Cerebellar nuclear complex (tissue), 1 donor: ENCODE data around the gene RIC1.
"Not testable (repeated sequence)": the region's sequence is repeated elsewhere in the genome, so short reads cannot be mapped to it uniquely, and the experiment has no call there.

Experiments
- DNase-seq, 2 experiments: peaks; one replicate each; lab custom pipeline; 2025; lab: John Stamatoyannopoulos, UW

RIC1 gene

GRCh38 chr9:5671711-5672353, 42.9 kb downstream of the RIC1 start:
- DNase-seq = no peak

DNA sequence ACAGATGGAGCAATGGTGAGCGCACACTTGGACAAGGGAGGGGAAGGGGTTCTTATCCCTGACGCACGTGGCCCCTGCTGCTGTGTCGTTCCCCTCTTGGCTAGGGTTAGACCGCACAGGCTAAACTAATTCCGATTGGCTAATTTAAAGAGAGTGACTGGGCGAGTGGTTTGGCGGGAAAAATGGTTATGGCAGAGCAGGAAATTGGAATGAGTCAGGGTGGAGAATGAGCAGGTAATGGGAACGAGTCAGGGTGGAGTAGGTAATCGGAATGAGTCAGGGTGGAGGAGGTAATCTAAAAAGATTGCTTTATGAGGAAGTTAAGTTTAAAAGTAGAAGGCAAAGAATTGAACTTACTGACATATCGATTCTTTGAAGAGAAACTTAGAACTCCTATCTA, 46.1 kb downstream of the RIC1 start:
- DNase-seq = not testable (repeated sequence)

DNA sequence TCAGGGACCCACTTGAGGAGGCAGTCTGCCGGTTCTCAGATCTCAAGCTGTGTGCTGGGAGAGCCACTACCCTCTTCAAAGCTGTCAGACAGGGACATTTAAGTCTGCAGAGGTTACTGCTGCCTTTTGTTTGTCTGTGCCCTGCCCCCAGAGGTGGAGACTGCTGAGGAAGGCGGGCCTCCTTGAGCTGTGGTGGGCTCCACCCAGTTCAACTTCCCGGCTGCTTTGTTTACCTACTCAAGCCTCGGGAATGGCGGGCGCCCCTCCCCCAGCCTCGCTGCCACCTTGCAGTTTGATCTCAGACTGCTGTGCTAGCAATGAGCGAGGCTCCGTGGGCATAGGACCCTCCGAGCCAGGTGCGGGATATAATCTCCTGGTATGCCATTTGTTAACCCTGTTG, 54.7 kb downstream of the RIC1 start:
- DNase-seq = not testable (repeated sequence)

DNA sequence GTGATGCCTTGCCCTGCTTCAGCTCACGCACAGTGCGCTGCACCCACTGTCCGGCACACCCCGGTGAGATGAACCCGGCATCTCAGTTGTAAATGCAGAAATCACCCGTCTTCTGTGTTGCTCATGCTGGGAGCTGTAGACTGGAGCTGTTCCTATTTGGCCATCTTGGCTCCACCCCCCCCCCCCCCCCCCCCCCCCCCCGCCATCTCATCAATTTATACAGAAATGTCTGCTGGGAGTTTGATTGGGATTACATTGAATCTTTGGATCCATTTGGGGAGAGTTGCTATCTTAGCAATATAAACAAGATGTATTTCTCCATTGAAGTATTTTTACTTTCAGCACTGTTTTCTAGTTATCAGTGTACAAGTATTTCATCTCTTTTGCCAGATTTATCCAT, 55.2 kb downstream of the RIC1 start:
- no peak for DNase-seq

DNA sequence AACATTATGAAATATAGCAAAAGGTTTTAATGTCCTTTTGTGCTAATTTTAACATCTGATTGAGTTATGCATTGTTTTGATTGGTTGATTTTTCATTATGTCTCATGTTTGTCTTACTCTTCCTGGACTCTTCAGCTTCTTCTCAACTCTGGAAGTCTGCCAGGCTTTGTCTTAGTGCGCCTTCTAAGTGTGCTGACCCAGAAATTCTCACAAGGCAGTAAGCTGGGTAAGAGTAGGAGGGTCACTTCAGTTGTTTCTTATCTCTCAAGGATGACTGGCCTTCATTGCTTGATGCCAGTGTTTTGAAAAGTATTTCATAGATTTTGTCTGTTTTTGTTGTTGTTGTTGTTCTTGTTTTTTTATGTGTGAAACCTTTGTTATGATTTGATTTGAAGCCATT, 59.2 kb downstream of the RIC1 start:
- DNase-seq = no peak

- DNase-seq = no peak
Observed at GRCh38 chr9:5690278-5690677, 61.4 kb downstream of the RIC1 start.

DNA sequence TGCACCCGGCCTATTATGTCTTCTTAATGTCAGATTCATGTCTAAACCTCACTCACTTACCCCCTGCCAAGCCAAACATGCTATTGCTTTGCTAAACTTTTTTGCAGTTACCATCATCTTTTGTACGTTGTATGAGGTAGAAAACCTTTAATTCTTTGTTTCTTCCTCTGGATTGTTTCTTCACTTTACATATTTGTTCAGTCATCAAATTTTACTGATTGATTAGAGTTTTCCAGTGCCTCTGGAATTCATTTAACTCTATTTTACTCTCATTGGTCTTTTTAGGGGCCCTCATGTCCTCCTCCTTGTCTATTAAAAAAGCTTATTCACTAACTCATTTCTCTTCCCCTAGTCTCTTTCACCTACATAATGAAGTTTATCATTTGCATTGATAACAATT, 67.0 kb downstream of the RIC1 start:
- no peak for DNase-seq

- DNase-seq = no peak
Observed at GRCh38 chr9:5696884-5697283, 68.0 kb downstream of the RIC1 start.

DNA sequence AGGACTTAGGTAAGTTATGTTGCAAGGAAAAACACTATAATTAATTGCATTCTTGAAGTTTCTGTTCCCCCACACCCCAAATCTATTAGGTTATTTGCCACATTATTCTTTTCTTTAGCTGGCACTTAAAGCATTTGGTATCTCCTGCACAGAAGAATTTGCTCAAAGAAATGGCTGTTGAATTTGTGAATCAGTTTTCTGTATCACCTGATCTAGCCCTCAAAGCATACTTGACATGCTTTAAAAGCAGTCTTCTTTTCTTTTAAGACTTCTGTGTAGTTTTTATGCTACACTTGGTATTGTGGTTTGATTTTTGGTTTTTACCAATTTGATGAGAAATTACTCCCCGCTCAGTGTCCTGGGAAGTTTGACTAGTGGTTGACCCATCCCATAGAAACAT, 69.1 kb downstream of the RIC1 start:
- DNase-seq = no peak

DNA sequence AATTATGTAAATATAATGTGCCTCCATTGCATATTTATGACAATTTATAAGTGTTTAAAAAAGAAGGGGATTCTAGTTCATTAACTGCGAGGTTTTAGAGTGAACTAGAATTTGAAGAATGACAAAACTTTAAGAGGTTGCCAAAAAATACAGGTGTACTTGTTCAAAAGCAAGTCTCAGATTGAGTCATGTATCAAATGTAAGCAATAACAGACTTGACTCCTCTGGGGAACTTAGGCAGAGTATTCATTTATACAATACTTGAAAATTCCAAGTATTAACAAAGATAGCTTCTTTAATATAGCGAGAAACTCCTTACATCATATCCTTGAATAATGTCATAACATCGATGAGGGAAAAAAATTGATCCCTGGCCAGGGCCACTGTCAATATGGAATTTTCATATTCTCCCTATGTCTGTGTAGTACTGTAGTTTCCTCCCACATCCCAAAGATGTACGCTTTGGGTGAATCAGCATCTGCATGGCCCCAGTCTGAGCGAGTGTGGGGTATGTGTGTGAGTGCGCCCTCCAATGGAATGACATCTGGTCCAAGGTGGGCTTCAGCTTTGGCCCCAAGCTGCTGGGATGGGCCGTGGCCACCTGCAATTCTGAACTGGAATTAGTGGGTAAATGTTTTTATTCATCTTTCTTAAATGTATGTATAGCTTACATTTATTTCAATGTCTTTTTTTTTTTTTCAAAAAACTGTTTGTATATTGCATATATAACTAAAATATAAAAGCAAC, 70.1 kb downstream of the RIC1 start:
- no peak for DNase-seq

DNA sequence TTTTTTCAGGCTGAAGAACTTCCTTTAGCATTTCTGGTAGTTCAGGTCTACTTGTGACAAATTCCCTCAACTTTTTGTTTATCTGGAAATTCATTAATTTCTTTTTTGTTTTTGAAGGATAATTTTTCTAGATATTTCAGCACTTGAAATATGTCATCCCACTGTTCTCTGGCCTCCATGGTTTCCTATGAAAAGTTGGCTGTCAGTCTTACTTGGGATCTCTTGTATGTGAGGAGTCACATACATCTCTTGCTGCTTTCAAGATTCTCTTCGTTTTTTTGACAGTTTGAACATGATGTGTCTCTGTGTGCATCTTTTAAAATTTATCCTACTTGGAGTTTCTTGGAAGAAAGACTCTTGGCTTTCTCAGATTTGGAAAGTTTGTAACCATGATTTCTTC, 79.5 kb downstream of the RIC1 start:
- no peak for DNase-seq

DNA sequence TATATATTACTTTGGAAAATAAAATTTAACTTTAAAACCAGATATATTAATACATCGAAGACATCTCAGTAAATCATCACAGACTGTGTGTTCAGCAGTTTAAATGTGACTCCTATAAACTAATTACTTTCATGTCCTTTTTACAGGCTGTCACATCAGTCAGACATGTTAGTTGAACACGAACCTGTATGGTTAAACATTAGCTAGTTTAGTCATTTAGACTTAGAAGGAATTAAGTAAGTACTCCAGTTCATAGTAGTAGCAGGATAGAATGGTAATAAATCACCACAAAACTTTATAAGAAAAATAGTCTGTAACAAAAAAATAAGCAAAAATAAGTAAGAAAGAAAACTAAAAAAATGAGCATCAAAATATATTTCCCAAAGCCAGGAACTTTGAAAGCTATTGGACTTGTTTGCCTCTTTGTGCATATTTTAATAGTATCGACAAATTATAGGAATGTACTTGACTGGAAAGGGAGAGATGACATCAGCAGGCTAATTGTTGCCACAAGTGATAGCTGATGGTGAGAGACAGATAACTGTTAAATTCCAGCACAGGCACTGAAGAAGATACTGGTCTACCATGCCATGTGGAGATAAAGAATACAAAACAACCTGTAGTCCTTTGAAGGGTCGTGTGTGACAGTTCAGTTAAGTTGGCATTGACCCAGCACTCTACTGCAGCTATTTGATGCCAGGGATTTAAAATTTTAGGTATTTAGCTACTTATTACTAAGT, 83.9 kb downstream of the RIC1 start:
- no peak for DNase-seq

DNA sequence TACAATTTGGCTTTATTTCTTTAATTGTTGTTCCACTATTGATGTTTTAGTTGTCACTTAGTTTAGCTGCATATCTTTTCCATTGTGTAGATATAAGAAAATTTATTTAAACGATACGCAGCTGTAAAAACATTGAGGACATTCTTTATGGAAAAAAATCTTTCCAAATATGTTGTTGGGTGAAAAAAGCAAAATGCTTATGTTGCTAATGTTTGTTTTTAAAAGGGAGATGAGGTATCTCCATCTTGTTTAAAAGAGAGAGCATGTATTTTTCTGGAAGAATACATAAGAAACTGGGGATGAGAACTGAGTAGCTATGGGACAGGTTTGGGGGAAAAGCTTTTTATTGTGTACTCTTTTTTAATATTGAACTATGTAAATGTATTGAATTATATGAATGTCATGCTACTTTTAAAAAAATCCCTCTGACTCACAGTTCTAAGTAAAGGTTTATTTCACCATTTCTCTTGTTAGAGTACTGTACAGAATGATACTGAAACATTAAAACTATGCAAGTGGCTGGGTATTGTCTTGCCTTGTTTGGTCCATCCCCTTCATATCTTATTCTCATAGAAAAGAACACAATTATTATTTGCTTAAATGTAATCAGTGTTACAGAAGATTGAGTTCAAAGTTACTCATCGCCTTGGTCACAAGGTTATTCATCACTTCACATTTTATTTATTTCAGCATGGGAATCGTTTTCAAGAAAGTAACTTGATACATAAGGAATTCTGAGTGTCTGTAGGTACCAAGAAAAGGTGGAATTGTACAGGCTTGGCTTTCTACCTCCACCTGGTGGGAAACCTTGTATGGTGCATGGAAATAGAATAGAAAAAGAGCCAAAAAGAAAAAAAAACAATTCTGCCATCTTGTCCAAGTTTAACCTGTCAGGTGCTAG, 85.8 kb downstream of the RIC1 start:
- no peak for DNase-seq

- no peak for DNase-seq
Observed at GRCh38 chr9:5715548-5716127, 86.7 kb downstream of the RIC1 start.

DNA sequence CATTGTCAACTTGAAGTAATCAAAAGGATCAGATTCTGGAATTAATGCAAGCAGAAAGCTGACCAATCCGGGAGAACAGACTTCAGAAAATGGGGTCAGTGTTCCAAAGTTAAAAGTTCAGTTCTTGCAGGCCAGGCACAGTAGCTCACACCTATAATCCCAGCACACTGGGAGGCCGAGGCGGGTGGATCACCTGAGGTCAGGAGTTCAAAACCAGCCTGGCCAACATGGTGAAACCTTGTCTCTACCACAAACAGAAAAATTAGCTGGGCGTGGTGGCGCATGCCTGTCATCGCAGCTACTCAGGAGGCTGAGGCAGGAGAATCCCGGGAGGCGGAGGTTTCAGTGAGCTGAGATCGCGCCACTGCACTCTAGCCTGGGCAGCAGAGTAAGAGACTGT, 88.5 kb downstream of the RIC1 start:
- not testable (repeated sequence) for DNase-seq

DNA sequence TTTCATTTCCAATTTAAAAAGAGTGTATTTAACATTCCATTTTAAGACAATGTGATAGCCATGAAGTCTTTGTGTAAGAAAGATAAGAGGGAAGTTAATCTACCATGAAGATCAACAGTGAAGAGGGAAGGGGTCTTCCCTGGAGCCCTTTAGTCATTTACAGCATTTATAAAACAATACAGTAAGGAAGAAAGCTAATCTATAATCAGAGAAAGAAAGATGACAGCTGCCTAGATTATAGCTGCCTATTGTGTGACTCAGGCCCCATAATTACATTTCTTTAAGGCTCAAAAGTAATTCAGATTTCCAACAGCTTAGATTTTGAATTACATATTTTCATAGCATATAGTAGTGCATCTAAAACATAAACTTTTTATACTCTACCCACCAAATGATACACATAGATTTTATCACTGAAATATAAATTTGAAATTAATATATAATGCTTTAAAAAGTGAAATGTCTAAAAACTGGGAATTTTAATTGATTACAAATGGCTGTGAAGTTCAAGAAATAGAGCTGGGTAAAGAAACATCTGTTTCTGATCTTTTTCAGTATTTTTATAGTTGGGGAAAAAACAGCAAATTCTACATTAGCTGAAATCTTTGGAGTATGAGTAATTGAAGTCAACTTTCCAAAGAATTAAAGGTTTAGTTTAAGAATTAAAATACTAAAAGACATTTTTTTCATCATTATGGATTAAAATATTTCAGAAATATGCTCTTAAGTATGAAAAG, 89.6 kb downstream of the RIC1 start:
- no peak for DNase-seq

- DNase-seq = no peak
Observed at GRCh38 chr9:5719100-5719926, 90.4 kb downstream of the RIC1 start.

GRCh38 chr9:5720151-5720550, 91.2 kb downstream of the RIC1 start:
- DNase-seq = no peak

- DNase-seq = no peak
Observed at GRCh38 chr9:5721279-5722087, 92.6 kb downstream of the RIC1 start.
